Measurements from ENCODE around the gene INSYN2A. TPM values are rescaled to one million over a fixed set of nuclear protein-coding genes. Genes with fewer than 3 reads are reported as not detected.
A peak's percentile ranks its signal among the peaks of the same experiment; 100 is the strongest.

INSYN2A gene, protein sequence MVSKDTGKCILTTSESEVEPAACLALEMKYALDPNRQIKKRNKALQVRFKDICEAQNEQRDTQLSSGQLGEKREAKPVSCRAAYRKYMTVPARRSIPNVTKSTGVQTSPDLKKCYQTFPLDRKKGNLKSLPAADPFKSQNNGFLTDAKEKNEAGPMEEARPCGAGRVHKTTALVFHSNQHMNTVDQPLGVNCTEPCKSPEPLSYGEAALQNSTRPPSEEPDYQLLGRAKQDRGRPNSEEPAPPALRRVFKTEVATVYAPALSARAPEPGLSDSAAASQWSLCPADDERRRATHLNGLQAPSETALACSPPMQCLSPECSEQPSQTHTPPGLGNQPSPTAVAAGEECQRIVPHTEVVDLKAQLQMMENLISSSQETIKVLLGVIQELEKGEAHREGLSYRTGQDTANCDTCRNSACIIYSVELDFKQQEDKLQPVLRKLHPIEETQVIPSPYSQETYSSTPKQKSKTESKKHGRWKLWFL
- total RNA-seq = not detected

DNA sequence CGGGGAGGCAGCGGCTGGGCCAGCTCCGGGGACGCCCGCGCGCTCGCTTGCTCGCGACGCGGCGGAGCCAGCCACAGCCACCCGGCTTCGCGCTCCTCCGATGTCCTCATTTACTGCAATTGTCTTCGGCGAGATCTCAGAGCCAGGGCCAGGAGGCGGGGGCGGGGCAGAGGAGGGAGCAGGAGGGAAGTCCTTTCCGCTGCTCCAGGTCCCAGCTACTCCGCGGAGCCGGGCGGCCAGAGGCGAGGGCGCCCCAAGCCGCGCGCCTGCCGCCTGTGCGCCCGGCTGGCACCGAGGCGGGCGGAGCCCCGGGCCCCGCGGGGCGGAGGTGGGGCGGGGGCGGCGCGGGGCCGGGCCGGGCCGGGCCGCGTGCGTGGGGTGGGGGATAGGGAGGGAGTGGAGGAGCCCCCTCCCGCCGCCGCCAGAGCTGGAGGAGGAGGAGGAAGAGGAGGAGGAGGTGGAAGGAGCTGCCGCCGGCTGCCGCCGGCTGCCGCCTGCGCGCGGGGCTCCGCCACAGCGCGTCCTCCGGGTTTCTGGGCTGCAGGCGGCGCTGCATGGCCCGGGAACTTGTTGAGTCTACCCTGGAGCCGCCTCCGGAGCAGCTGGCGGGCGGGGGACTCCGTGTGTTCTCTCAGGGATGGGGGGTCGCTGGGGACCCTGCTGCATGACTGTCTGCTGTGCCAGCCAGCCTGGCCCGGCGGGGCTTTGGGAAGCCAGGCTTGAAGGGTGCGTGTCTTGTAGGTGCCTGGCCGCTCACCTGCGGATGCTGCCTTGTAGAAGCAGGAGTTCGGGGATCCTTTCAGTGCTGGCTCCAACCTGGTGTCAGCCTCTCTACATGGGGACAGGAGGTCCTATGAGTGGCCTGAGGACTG is at the start of gene INSYN2A:
Gene INSYN2A, minus strand, starts transcription at position 310 of the 872 bp plus-strand sequence. CDS start 20,196 bp downstream, outside the sequence.
- POLR2A ChIA-PET = no interaction called here
- no peaks in the 10 kb centered on the region for H3K9me3 Mint-ChIP-seq
- H3K4me3 Mint-ChIP-seq = no peak within 1 kb of the TSS
- peaks cover 49% of the 10 kb centered on the region for H3K27me3 Mint-ChIP-seq
- CTCF ChIA-PET = no interaction called here
- no peak within 1 kb of the TSS for H3K27ac Mint-ChIP-seq
- no peaks in the 10 kb centered on the region for H3K4me1 Mint-ChIP-seq
- no peaks in the 10 kb centered on the region for H3K36me3 Mint-ChIP-seq (ENCODE audit: low read depth)
- no peak for DNase-seq

GRCh38 chr10:127245456-127245855 is 49.1 kb upstream of the INSYN2A start:
- peaks cover 16% of the 10 kb centered on the region for H3K27me3 Mint-ChIP-seq
- POLR2A ChIA-PET = no interaction called here
- CTCF ChIA-PET = no interaction called here
- H3K27ac Mint-ChIP-seq = no peak overlapping the region
- H3K4me1 Mint-ChIP-seq = no peaks in the 10 kb centered on the region
- H3K9me3 Mint-ChIP-seq = no peaks in the 10 kb centered on the region
- no peak overlapping the region for H3K4me3 Mint-ChIP-seq
- no peak for DNase-seq
- no peaks in the 10 kb centered on the region for H3K36me3 Mint-ChIP-seq (ENCODE audit: low read depth)

DNA sequence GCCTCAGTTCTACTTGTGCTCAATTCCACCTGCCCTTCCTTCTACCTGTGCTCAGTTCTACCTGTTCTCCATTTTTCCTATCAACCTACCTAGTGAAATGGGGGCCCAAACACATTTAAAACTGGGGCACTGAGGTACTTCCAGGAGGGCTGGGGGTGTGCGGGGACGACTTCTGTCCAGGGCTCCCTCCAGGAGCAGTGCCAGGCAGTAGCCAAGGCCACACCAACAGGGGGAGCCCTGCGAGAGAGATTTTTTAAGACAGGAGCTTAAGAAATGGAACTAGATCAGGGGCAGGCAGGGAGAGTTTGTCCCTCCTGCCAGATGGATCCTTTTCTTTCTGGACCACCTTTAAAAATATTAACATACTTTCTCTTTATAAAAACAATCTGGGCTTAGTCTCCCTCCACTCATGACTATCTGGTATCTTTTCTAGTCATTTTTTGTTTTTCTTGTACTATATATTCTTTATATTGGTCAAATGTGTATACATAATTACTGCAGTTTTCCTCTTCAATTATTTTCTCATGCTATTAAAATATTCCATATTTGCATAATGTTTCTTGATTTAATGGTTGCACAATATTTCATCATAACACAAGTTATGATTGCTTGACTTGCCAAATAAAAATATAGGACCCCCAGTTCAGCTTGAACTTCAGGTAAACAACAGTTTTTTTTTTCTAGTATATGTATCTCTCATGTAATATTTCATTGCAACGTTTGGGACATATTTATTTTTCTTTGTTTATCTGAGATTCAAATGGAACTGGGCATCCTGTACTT is 47.3 kb upstream of the INSYN2A start:
- POLR2A ChIA-PET = no interaction called here
- Mint-ChIP-seq H3K4me3 (no peak overlapping the region), H3K27me3 (peaks cover 10% of the 10 kb centered on the region), H3K36me3 (ENCODE audit: low read depth) (no peaks in the 10 kb centered on the region), H3K4me1 (no peaks in the 10 kb centered on the region), H3K9me3 (no peaks in the 10 kb centered on the region), H3K27ac (no peak overlapping the region)
- CTCF ChIA-PET = no interaction called here
- DNase-seq = peak; percentile 52

DNA sequence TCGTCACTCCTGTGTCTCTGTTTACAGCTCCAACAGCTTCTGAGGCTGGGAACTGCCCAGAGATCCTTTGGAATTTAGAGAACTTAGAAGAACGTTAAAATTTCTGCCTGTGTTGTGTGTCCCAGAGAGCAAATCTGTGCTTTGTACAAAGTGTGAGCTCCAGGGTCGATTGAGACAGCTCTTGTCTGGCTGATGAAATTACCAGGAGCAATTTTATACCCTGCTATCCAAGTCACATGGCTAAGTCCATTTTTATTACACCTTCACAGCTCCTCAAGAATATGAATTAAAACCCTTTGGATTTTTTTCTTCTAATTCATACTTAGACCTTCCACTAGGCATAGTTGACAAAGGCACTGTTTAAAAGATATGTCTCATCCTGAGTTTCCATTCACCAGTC is 46.5 kb upstream of the INSYN2A start:
- H3K36me3 Mint-ChIP-seq (ENCODE audit: low read depth) = no peaks in the 10 kb centered on the region
- no peak for DNase-seq
- no peaks in the 10 kb centered on the region for H3K4me1 Mint-ChIP-seq
- CTCF ChIA-PET = interaction anchor here (1.6 kb wide), 1 partner anchor 13 kb away, joined by 3 read pairs; no protein-coding TSS in a partner anchor
- H3K27ac Mint-ChIP-seq = no peak overlapping the region
- POLR2A ChIA-PET = no interaction called here
- peaks cover 14% of the 10 kb centered on the region for H3K27me3 Mint-ChIP-seq
- H3K4me3 Mint-ChIP-seq = no peak overlapping the region
- no peaks in the 10 kb centered on the region for H3K9me3 Mint-ChIP-seq

DNA sequence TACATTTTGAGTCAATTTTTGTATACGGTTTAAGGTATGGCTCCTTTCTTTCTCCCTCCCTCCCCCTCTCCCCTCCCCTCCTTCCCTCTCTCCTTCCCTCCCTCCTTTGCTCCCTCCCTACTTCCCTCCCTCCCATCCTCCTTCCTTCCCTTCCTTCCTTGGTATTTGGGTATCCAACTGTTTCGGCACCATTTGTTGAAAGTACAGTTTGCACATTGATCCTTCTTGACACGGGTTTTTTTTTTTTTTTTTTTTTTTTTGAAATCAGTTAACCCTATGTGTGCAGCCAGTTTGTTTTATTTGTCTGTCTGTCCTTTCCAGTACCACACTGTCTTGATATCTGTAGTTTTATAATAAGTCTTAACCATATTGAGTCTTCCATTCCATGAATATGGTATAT is 39.9 kb upstream of the INSYN2A start:
- no peaks in the 10 kb centered on the region for H3K9me3 Mint-ChIP-seq
- H3K27me3 Mint-ChIP-seq = peaks cover 10% of the 10 kb centered on the region
- no peak overlapping the region for H3K27ac Mint-ChIP-seq
- no peaks in the 10 kb centered on the region for H3K36me3 Mint-ChIP-seq (ENCODE audit: low read depth)
- DNase-seq = no peak
- H3K4me3 Mint-ChIP-seq = no peak overlapping the region
- POLR2A ChIA-PET = no interaction called here
- no peaks in the 10 kb centered on the region for H3K4me1 Mint-ChIP-seq
- CTCF ChIA-PET = no interaction called here

DNA sequence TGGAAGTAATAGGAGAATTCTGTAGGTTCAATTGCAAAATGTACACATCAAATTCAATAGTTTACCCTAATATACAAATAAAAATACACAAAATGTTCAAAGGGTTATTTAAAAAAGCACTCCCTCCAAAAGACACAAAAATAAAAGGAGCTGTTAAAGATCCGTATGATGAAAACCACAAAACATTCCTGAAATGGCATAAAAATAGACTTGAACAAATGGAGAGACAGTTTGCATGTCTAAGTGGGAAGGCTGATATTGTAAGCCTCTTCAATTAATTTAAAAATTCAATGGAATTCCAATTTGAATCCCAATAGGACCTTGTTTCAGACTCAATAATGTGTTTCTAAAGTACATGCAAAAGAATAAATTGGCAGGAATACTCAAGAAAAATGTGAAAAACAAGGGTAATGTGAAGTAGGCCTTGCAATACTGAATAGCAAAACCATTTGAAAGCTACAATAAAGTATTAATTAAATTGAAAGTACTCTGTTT is 38.0 kb upstream of the INSYN2A start:
- H3K4me3 Mint-ChIP-seq = no peak overlapping the region
- CTCF ChIA-PET = no interaction called here
- H3K27ac Mint-ChIP-seq = no peak overlapping the region
- no peaks in the 10 kb centered on the region for H3K4me1 Mint-ChIP-seq
- no peak for DNase-seq
- no peaks in the 10 kb centered on the region for H3K9me3 Mint-ChIP-seq
- no peaks in the 10 kb centered on the region for H3K36me3 Mint-ChIP-seq (ENCODE audit: low read depth)
- peaks cover 12% of the 10 kb centered on the region for H3K27me3 Mint-ChIP-seq
- POLR2A ChIA-PET = no interaction called here

DNA sequence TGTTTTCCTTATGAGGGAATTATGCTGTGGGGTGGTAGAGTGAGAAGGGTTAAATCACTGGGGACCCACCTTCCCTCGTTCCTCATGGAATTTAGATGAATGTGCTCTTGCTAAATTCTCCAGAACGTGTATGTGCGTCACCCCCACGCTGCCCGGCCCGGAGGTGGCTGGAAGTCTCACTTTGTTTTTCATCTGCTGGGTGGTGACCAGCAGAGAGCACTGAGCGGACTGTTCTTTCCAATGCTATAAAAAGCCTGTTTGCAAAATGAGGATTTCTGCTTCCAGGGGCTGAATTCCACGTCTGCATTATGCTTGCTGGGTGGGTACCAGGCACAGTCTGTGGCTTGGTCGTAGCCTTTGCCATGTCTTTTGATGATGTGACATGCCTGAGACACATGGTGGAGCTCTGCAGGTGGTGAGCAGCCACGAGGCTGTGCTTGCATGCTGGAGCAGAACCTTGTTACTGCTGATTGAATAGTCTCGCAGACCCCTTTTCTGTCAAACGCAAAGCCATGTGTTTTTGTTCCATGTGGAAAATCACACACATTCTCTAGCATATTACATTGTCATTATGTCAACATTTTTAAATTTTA is 31.9 kb upstream of the INSYN2A start:
- Mint-ChIP-seq H3K36me3 (ENCODE audit: low read depth) (no peaks in the 10 kb centered on the region), H3K4me3 (no peak overlapping the region), H3K27ac (no peak overlapping the region), H3K27me3 (peaks cover 7% of the 10 kb centered on the region), H3K9me3 (no peaks in the 10 kb centered on the region), H3K4me1 (no peaks in the 10 kb centered on the region)
- POLR2A ChIA-PET = no interaction called here
- DNase-seq = no peak
- CTCF ChIA-PET = no interaction called here

DNA sequence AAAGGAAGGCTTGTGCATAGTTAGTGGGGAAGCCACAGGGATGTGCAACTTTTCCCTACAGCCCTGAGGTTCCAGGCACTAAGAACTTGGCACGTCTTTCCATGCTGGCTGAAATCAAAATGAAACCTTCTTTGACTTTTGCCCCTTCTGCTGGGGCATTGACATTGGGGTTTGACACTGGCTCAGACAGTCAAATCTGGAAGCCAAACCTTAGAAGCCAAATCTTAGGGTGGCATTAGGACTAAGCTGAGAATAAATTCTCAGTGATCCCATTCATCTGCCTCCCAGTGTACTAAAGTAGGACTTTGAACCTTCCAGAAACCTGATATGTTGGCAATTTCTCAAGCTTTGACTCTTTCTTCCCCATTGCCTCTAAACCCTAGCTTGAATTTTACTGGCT is 31.3 kb upstream of the INSYN2A start:
- Mint-ChIP-seq H3K27ac (no peak overlapping the region), H3K9me3 (no peaks in the 10 kb centered on the region), H3K36me3 (ENCODE audit: low read depth) (no peaks in the 10 kb centered on the region), H3K4me1 (no peaks in the 10 kb centered on the region), H3K27me3 (peaks cover 6% of the 10 kb centered on the region), H3K4me3 (no peak overlapping the region)
- no peak for DNase-seq
- ChIA-PET POLR2A (no interaction called here), CTCF (no interaction called here)

- Mint-ChIP-seq H3K36me3 (ENCODE audit: low read depth) (no peaks in the 10 kb centered on the region), H3K4me3 (no peak overlapping the region), H3K27me3 (peaks cover 6% of the 10 kb centered on the region), H3K27ac (no peak overlapping the region), H3K9me3 (no peaks in the 10 kb centered on the region), H3K4me1 (no peaks in the 10 kb centered on the region)
- POLR2A ChIA-PET = no interaction called here
- CTCF ChIA-PET = no interaction called here
- DNase-seq = no peak
Measured at GRCh38 chr10:127227027-127227426, 30.6 kb upstream of the INSYN2A start.

DNA sequence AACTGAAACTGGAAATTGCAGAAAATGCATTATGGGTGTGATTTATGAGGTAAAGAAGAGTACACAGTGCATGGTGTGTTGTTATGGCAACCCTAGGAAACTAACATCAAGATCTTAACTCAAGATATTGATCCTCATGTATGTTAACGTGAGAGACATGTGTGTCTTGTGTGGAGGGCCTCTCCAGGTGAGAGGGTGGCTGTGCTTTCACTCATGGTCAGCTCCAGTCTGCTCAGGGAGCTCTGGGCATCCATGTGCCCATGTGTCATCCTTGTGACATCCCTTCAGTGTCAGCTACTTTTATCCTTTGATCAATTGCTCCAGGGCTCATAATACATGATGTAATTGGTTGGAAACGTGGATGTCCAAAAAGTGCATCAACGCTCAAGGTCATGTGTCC is 24.9 kb upstream of the INSYN2A start:
- ChIA-PET POLR2A (no interaction called here), CTCF (no interaction called here)
- H3K27me3 Mint-ChIP-seq = no peaks in the 10 kb centered on the region
- H3K27ac Mint-ChIP-seq = no peak overlapping the region
- no peaks in the 10 kb centered on the region for H3K4me1 Mint-ChIP-seq
- no peaks in the 10 kb centered on the region for H3K9me3 Mint-ChIP-seq
- no peak overlapping the region for H3K4me3 Mint-ChIP-seq
- DNase-seq = no peak
- H3K36me3 Mint-ChIP-seq (ENCODE audit: low read depth) = no peaks in the 10 kb centered on the region

GRCh38 chr10:127218658-127219057 is 22.3 kb upstream of the INSYN2A start:
- Mint-ChIP-seq H3K27me3 (no peaks in the 10 kb centered on the region), H3K4me1 (no peaks in the 10 kb centered on the region), H3K36me3 (ENCODE audit: low read depth) (no peaks in the 10 kb centered on the region), H3K9me3 (no peaks in the 10 kb centered on the region), H3K4me3 (no peak overlapping the region), H3K27ac (no peak overlapping the region)
- no peak for DNase-seq
- ChIA-PET CTCF (no interaction called here), POLR2A (no interaction called here)

- no peak overlapping the region for H3K4me3 Mint-ChIP-seq
Measured at GRCh38 chr10:127216786-127217185, 20.4 kb upstream of the INSYN2A start.

More at GRCh38 chr10:127216786-127217185, 20.4 kb upstream of the INSYN2A start:
- ChIA-PET CTCF (interaction anchor here (0.8 kb wide), 1 partner anchor 69 kb away, joined by 3 read pairs; no protein-coding TSS in a partner anchor), POLR2A (no interaction called here)
- no peak for DNase-seq
- no peaks in the 10 kb centered on the region for H3K36me3 Mint-ChIP-seq (ENCODE audit: low read depth)
- H3K27ac Mint-ChIP-seq = no peak overlapping the region
- H3K27me3 Mint-ChIP-seq = no peaks in the 10 kb centered on the region
- no peaks in the 10 kb centered on the region for H3K4me1 Mint-ChIP-seq
- H3K9me3 Mint-ChIP-seq = no peaks in the 10 kb centered on the region
